ENCODE measurements around the gene ACOT4. TPM values are rescaled to one million over a fixed set of nuclear protein-coding genes. Genes with fewer than 3 reads are reported as not detected.

ACOT4 gene
- total and polyA plus RNA-seq, 2 of the 8 experiments (the other 6 are each of a cell fraction or from before 2014, with no cell fraction given) = 0.80 to 1.1 TPM

DNA sequence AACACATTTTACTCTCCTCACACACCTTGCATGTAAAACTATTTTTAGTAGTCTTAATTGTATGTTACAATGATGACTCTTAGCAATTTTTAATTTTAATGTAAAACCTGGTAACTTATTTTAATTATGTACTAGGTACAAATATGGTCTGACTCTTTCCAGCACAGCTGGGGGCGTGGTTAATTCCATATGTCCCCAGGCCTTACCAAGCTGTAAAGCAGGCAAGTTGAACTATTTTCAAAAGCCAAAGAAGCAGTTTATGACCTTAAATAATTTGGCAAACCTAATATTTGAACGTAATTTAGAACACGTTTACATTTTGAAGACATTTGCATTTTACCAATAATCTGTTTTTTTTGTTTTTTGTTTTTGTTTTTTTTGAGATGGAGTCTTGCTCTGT, 11.3 kb downstream of the ACOT4 start:
- Histone ChIP-seq H3K18ac (ENCODE audit: extremely low read depth, low read length) (no peak overlapping the region), H3K23me2 (ENCODE audit: low read depth, low read length) (no peaks in the 10 kb centered on the region)
- 82% methylated on average over 3 of the region's 3 CpGs; no CpG with 5 or more reads in 1 of the 2 experiments for whole genome bisulfite sequencing, 2 experiments (ENCODE audit: extremely low coverage in 1 of 2, insufficient coverage in 1 of 2, insufficient read length in 1 of 2, insufficient replicate concordance in 2 of 2, low coverage in 1 of 2, low lambda C conversion rate in 2 of 2, missing lambda C conversion rate in 1 of 2)

More for the DNA sequence above, 11.3 kb downstream of the ACOT4 start:
- CTCF ChIA-PET (ENCODE audit: partially characterized antibody) = interaction anchor here (0.6 to 1.0 kb wide), 2 partner anchors 39 to 80 kb away, joined by 3 read pairs; no protein-coding TSS in a partner anchor
- no peak overlapping the region for H2AFZ ChIP-seq (ENCODE audit: low read length)
- H4K20me1 ChIP-seq (replicated peaks in 1 of 2; ENCODE audit: control insufficient read depth in 1 of 2, insufficient read depth in 2 of 2, low read length in 2 of 2) = no peaks in the 10 kb centered on the region
- H3K56ac ChIP-seq (replicated peaks; ENCODE audit: insufficient read length, low read depth, low read length) = no peak overlapping the region
- H3K9me3 ChIP-seq (ENCODE audit: insufficient read depth in 2 of 2, low read depth in 1 of 2, low read length in 1 of 2) = peaks cover 3 to 6% of the 10 kb centered on the region in 2 experiments; a peak in 1 of 4 replicates
- no peak overlapping the region for H4K8ac ChIP-seq (ENCODE audit: extremely low read depth, insufficient read depth, low read length)
- H3K27ac ChIP-seq (ENCODE audit: low read depth, low read length) = no peak overlapping the region
- H3K27me3 ChIP-seq (replicated peaks in 1 of 4; ENCODE audit: control insufficient read depth in 3 of 4, extremely low read depth in 1 of 4, insufficient read depth in 3 of 4, low read length in 3 of 4) = no peaks in the 10 kb centered on the region
- H3K14ac ChIP-seq (ENCODE audit: insufficient read length) = no peak overlapping the region
- no peaks in the 10 kb centered on the region for H3K79me2 ChIP-seq (ENCODE audit: control insufficient read depth in 1 of 2, insufficient read depth in 2 of 2, low read length in 2 of 2)
- H3K4me3 ChIP-seq (ENCODE audit: extremely low read depth in 1 of 4, insufficient read depth in 2 of 4, low read depth in 3 of 4, low read length in 4 of 4) = no peak overlapping the region
- H3K4me1 ChIP-seq (replicated peaks in 1 of 4; ENCODE audit: control insufficient read depth in 3 of 4, insufficient read depth in 4 of 4, low read length in 3 of 4) = no peaks in the 10 kb centered on the region
- POLR2A ChIA-PET (ENCODE audit: partially characterized antibody) = no interaction called here
- H3K9ac ChIP-seq (replicated peaks in 1 of 4; ENCODE audit: extremely low read depth in 1 of 4, low read depth in 3 of 4, low read length in 3 of 4) = no peak overlapping the region
- H4K91ac ChIP-seq (replicated peaks; ENCODE audit: insufficient read length, low read length) = no peak overlapping the region
- no peaks in the 10 kb centered on the region for H3K79me1 ChIP-seq (ENCODE audit: low read depth, low read length)
- no peak for DNase-seq (ENCODE audit: low read depth in 1 of 2, low spot score in 2 of 2)
- no peak overlapping the region for H2AK5ac ChIP-seq (ENCODE audit: low read depth, low read length)
- H2BK5ac ChIP-seq (ENCODE audit: low read depth, low read length) = no peak overlapping the region
- H3K4ac ChIP-seq (replicated peaks; ENCODE audit: insufficient read length, low read depth, low read length) = no peak overlapping the region
- no peak overlapping the region for H2BK15ac ChIP-seq (ENCODE audit: low read length)
- H2BK20ac ChIP-seq (ENCODE audit: low read length) = no peak overlapping the region
- TF ChIP-seq SIRT6 (IDR thresholded peaks at IDR 0.05; ENCODE audit: low read length) = no peak
- TF ChIP-seq RNF2 (IDR thresholded peaks at IDR 0.05; ENCODE audit: borderline replicate concordance, low read depth, low read length, missing control alignments, poor library complexity, severe bottlenecking) = no peak
- no peak for TF ChIP-seq GTF2F1 (IDR thresholded peaks at IDR 0.05; ENCODE audit: borderline replicate concordance, low read depth, low read length)
- TF ChIP-seq SAP30 (IDR thresholded peaks at IDR 0.05; ENCODE audit: insufficient read depth, insufficient replicate concordance, low read length) = no peak
- TF ChIP-seq RXRA (IDR thresholded peaks at IDR 0.05; ENCODE audit: insufficient read depth, low read depth, low read length) = no peak
- TF ChIP-seq HDAC6 (IDR thresholded peaks at IDR 0.05; ENCODE audit: low read depth, low read length) = no peak
- TF ChIP-seq MAFK (IDR thresholded peaks at IDR 0.05; ENCODE audit: low read depth, low read length) = no peak
- TF ChIP-seq GABPA (IDR thresholded peaks at IDR 0.05; ENCODE audit: borderline replicate concordance, insufficient read depth, low read length) = no peak
- no peak overlapping the region for H2BK120ac ChIP-seq (replicated peaks; ENCODE audit: low read depth, low read length)
- no peak overlapping the region for H3K23ac ChIP-seq (ENCODE audit: insufficient read length)
- no peaks in the 10 kb centered on the region for H3K36me3 ChIP-seq (ENCODE audit: control insufficient read depth in 2 of 4, insufficient read depth in 4 of 4, low read length in 3 of 4)
- FAIRE-seq = no peak
- H2BK12ac ChIP-seq (ENCODE audit: low read depth, low read length) = no peak overlapping the region
- no peak overlapping the region for H4K5ac ChIP-seq (ENCODE audit: insufficient read length, low read depth, low read length)
- H3K4me2 ChIP-seq (ENCODE audit: insufficient read depth in 1 of 2, low read depth in 2 of 2, low read length in 2 of 2) = no peak overlapping the region

Measured in H1 (cell line).